Gastroesophageal sphincter (tissue), 3 donors: Measurements from ENCODE around the gene RPLP1.

Experiments used
- CTCF ChIP-seq, 4 experiments: fragments of 200-600 bp in 2 of 4; fragments of 450-650 bp in 2 of 4; sonication (generic) in 1 of 4; IDR thresholded peaks; one replicate each; pipeline ENCODE4 v1.5.1; 2017 to 2019; ENCODE audit warnings: antibody characterized with exemption in 4 of 4, mild to moderate bottlenecking in 2 of 4, moderate library complexity in 2 of 4
- EP300 ChIP-seq: sonication (generic); formaldehyde crosslinking; IDR thresholded peaks from one replicate; pipeline ENCODE4 v1.6.1; 2017; ENCODE audit warnings: antibody characterized with exemption, mild to moderate bottlenecking
- POLR2A ChIP-seq, 2 donors: fragments of 450-650 bp; IDR thresholded peaks; one replicate each; pipeline ENCODE4 v1.6.1; 2017; ENCODE audit warnings: antibody characterized with exemption in 2 of 2, mild to moderate bottlenecking in 2 of 2, moderate library complexity in 1 of 2
- POLR2AphosphoS5 ChIP-seq: sonication (generic); formaldehyde crosslinking; IDR thresholded peaks from one replicate; pipeline ENCODE4 v1.6.1; 2017; ENCODE audit warnings: antibody characterized with exemption

- TF ChIP-seq CTCF (IDR thresholded peaks at IDR 0.05) (no peak), POLR2A (IDR thresholded peaks at IDR 0.05) (no peak), POLR2AphosphoS5 (no peak), EP300 (no peak)
Observed at GRCh38 chr15:69465253-69465652, 12.6 kb downstream of the RPLP1 start.
